ENCODE measurements around the gene INSM1. TPM values are rescaled to one million over a fixed set of nuclear protein-coding genes. Genes with fewer than 3 reads are reported as not detected.
A peak's percentile ranks its signal among the peaks of the same experiment; 100 is the strongest.

INSM1 gene
- polyA plus RNA-seq, 5 donors: 0.66 to 1.8 (median 0.81) TPM

- no peak for DNase-seq
Observed at GRCh38 chr20:20391766-20392165, 23.9 kb downstream of the INSM1 start.

- DNase-seq: no peak
Observed at GRCh38 chr20:20393207-20394120, 25.6 kb downstream of the INSM1 start.

DNA sequence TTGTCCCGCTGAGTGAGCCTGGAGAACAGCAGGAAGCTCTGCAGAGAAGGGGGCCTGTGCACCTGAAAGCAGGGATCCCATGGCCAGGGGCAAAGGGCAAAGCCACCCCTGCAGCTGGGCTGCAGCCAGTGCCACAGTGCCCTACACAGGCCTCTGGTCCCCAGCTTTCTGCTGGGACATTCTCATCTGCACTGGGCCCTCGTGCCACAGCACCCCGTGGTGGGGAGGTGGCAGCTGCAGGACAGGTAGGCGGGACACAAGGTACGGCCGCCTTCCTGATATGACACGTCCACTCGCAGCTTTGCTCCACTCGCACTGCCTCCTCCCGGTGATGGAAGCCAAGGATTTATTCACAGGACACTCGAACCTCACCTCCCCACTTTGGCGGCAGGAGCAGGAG, 27.2 kb downstream of the INSM1 start:
- DNase-seq: no peak

- DNase-seq: no peak
Observed at GRCh38 chr20:20395903-20396568, 28.1 kb downstream of the INSM1 start.

DNA sequence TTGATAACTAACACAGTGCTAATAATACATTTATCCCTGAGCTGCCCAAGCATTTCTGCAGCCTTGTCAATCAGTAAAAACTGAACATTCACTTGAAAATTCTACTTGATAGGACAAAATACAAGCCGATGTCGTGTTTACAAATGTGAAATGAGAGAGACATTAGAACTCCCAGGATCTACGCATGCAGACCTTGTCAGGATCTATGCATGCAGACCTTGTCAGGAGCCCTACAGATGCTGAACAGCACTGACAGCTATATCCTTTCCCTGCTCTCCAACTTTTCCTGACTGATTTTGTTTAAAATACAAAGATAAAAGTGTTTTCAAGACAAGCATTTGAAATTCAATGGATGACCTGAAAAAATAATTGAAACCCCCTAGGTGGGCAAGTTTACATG, 28.9 kb downstream of the INSM1 start:
- DNase-seq: no peak

DNA sequence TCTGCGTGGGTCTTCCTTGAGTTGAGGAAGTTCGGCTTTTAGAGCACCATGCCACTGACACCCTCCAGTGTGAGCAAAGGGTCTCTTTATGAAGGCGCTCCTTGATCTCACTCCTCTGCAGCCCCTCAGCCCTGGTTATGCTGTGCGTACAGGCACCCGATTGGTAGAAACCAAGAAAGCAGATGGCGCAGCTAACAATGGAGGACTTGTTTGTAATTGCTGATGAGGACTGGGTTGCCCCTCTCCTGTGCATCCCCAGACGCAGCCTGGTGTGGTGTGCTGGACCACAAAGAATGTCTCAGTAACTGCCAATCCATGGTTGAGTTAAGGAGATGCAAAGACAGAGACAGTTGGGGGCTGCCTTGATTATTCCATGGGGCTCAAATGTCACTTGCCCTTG, 30.2 kb downstream of the INSM1 start:
- no peak for DNase-seq

DNA sequence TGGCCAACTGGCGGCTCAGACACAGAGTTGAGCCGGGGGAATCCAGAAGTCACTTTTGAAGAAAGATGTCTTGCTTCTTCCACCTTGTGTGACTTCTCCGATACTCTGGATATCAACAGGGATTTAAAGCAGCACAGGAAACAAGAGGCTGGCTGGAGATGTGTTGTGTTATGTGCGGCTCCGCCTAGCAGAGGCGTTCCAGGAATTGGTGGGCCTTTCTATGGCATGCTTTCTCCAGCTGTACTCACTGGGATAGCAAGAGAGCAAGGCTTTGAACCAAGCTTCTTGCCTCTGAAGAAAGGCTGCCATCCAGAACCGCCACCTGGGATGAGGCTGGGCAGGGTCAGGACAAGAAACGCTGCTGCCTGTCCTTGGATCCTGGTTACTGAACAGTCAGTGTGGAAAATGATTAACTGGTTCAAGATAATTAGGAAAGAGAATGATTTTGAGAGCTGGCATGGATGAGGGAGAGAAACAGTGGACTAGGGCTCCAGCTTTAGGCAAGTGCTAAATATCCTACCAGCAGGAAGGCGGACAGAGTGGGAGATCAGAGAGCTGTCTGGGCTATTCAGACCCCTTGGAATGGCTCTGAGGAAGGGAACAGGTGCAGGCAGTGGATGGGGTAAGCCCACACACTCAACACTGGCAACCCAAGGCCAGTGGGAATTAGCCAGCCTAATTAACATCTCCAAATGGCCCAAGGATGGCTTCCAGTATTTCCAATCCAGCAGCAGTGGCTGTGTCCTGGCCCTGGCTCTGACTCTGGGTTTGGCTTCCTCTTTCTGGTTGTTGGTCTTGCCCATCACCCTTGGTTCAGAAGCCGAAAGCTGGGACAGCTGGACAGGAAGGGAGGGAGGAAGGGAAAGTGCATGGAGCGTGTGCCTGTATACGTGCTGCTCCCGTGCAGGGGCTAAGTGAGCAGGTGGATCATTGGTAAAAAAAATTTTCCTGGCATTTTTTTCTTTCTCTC, 31.9 kb downstream of the INSM1 start:
- no peak for DNase-seq

DNA sequence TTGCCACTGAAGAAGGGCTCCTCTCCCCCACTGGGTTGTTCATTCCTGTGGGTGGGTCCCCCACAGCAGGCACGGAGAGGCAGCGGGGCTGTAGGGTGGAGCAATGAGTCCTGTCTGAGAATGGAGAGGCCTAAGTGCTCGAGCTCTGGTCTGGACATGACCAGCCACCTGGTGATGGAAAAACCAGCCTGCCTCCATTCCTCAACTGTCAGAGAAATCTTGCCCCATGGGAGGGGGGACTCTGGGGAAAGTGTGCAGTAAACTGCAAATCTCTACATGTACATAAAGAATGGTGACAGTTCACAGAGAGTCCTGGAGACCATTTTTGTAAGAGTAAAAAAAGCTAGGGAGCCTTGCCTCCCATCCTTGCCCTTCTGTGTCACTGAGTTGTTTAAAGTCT, 34.1 kb downstream of the INSM1 start:
- DNase-seq: no peak

- no peak for DNase-seq
Observed at GRCh38 chr20:20404633-20405032, 36.7 kb downstream of the INSM1 start.

- no peak for DNase-seq
Observed at GRCh38 chr20:20405623-20406022, 37.7 kb downstream of the INSM1 start.

DNA sequence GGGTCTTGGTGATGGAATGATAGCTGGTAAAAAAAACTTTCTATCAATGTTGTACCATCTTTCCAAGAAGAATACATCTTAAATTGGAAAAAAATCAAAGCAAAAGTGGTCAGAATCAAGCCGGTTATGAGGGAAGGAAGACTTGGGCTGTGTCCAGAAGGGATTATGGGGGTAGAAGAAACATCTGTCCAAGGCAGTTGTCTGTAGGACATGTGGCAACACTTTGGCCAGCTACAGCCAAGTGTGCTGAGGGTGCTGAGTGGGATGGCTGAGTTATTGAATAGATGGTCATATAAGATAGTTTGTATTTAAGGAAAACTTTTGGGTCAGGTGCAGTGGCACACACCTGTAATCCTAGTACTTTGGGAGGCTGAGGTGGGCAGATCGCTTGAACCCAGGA, 38.4 kb downstream of the INSM1 start:
- no peak for DNase-seq

- DNase-seq: peak in 1 of 2 donors; percentile 30
Observed at GRCh38 chr20:20407891-20408805, 40.2 kb downstream of the INSM1 start.

GRCh38 chr20:20409331-20409730, 41.4 kb downstream of the INSM1 start:
- DNase-seq: no peak

GRCh38 chr20:20410678-20411077, 42.8 kb downstream of the INSM1 start:
- DNase-seq: no peak

DNA sequence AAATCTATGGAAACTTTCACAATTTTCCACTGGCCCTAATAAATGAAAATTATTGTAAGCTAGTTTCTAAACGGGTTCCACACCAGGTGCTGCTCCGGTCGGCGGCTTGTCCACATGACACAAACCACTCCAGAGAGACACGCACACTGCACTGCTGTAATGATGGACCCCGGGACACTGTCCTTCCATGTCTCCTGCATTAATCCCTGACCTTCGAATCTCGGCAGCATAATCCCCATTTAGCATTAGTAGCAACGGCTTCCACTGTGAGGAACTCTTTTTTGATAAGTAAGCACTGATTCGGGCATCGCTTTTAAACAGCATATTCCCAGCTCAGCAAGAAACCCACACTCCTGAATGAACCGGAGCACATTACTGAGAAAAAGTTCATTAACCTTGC, 43.5 kb downstream of the INSM1 start:
- no peak for DNase-seq

DNA sequence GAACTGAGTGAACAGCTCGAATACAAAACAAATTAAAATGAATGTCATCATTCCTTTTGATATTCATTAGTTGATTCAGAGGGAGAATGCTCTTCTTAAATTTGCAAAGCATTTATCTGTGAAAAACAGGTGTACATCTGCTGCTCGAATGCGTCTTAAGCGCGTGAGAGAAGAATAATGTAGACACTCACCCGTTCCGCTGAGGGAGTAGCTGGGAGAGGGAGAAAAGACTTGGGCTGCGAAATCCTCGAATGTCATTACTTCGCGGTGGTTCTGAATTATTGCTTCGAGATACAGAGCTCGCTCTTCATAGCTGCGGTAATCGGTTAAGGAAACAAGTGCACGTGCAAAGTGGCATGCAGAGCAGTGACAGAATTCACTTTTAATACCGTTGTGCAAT, 43.9 kb downstream of the INSM1 start:
- no peak for DNase-seq

GRCh38 chr20:20412750-20413149, 44.8 kb downstream of the INSM1 start:
- DNase-seq: no peak

DNA sequence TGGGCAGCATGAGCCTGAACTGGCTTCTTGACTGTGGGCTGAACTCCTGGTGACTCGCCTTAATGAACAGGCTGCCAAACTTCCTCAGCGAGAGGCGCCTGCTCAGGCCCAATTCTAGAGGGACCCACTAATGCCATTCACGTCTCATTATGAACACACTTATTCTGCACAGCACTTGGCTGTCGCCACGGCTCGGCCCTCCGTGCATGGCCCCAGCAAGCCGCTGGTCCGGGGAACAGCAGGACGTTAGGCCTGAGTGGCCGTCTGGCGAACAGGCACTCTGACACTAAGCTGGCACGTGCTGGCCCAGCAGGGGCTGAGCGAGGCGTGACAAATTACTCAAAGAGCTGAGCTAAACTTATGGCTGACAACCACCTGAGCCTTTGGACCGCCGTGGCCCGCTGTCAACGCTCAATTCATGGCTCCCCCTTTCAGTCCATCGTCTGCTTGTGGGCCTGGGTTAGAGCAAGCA, 45.9 kb downstream of the INSM1 start:
- DNase-seq: no peak

DNA sequence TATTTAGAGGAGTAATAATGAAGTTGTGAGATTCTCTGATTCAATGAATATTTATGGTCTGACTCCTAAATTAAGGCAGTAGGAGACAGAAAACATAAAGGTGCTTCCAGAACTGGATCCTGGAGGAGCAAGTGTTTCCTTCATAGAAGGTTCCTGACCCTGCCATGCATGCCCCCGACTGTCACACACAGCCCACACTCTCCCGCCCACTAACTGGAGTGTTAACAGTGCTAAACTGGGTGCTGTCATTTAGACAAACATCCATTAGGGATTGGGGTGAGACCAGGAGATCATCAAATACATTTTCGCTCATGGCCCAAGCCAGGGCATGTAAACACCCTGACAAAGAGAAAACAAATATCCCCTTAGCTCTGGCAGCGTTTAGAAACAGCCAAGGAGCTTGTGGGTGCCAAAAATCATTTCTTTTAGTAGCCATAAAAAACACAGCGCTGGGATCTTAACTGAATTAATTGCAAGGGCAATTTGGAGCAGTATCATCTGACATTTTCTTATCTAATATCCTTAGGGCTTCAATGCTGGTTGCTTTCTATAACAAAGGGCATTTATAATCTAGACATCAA, 46.8 kb downstream of the INSM1 start:
- no peak for DNase-seq

DNA sequence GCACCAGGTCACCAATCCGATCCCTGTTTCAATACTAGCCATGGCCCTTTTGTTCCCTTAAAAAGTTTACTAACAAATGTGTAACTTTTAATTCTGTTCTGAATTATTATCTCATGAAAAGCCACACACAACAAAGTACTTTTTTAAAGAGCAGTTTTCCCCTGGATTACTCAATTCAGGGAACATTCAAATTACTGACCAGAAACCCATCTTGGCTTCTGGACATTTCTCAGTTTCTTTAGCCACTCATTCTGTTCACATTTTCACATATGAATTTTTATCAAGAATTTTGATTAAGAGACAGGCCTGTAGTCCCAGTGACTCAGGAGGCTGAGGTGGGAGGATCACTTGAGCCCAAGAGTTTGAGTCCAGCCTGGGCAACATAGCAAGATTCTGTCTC, 47.4 kb downstream of the INSM1 start:
- DNase-seq: no peak

All from right lung (tissue), 5 donors.